ENCODE results near the gene ADAMTS6.
"Not testable (repeated sequence)": the region's sequence is repeated elsewhere in the genome, so short reads cannot be mapped to it uniquely, and the experiment has no call there.

The ADAMTS6 gene

DNA sequence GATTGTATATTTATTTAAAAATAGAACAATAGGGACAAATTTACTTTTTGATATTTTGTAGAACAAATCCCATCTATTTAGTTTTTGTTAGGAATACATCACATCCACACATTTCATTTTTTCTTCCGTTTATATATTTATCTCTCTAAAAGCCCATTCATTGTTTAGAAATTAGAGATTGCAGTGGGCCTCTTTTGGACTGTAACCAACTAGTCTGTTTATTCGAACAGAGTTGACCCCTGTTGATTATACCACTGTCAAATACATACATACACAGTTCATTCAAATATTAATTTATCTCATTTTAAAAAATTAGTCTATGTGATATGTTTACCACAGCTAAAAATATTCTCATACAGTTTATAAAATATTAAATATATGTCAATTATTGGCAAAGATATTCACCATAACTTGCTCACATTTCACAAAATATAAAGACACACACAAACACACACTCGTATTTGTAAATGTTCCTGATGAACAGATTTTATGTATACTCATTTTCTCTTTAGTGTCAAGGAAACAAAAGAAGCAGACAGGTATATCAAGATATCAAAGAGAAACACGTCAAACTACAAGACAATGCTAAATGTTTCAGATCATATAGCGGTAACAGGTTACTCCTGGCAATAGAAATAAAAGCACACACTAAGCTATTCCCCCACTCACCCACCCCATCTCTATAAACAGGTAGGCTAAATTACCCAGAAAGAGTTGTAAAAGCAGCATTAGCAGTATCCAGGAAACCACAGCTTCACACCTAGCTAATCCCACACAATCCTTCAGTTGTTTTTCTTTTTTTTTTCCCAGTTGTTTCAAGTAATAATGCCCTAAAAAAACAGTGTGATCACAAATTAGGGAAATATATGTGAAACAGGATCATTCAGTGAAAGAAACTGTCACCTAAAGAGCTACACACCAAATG, 283.9 kb downstream of the ADAMTS6 start:
- no peak overlapping the region for H3K9ac ChIP-seq (ENCODE audit: low read depth, low read length)
- no peaks in the 10 kb centered on the region for H3K36me3 ChIP-seq (ENCODE audit: insufficient read depth, low read length)
- no peaks in the 10 kb centered on the region for H3K9me3 ChIP-seq (ENCODE audit: insufficient read depth, low read depth, low read length)
- H3K4me3 ChIP-seq (ENCODE audit: low read length): no peak overlapping the region
- WGBS: 92% methylated on average over 5 of the region's 5 CpGs
- no peak overlapping the region for H3K27ac ChIP-seq (ENCODE audit: low read depth, low read length)
- H3K4me1 ChIP-seq (ENCODE audit: insufficient read depth, low read length): no peaks in the 10 kb centered on the region; the same call in 1 of the 2 replicates
- H3K27me3 ChIP-seq (ENCODE audit: insufficient read depth, low read length): no peaks in the 10 kb centered on the region

DNA sequence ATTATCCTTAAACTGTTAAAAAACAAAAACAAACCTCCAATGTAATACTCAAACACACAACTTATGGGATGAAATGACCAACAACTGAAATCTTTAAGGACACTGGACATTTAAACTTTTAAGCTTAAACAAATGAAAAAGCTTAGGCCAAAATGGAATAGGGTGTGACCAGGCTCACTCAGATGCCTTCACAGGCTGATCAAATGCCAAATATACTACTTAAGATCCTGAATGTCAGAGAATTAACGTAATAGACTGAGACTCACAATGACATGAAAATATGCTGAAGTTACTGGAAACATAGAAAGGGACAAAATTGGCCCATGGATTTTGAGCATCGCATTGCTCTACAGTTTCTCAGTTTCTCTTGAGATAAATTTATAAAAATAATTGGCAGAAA, 286.8 kb downstream of the ADAMTS6 start:
- Histone ChIP-seq H3K9me3 (ENCODE audit: insufficient read depth, low read depth, low read length) (no peaks in the 10 kb centered on the region), H3K27me3 (ENCODE audit: insufficient read depth, low read length) (no peaks in the 10 kb centered on the region), H3K27ac (ENCODE audit: low read depth, low read length) (no peak overlapping the region), H3K4me1 (ENCODE audit: insufficient read depth, low read length) (no peaks in the 10 kb centered on the region; the same call in 1 of the 2 replicates), H3K9ac (ENCODE audit: low read depth, low read length) (no peak overlapping the region), H3K36me3 (ENCODE audit: insufficient read depth, low read length) (no peaks in the 10 kb centered on the region), H3K4me3 (ENCODE audit: low read length) (no peak overlapping the region)
- 95% methylated on average over 2 of the region's 2 CpGs for whole genome bisulfite sequencing

DNA sequence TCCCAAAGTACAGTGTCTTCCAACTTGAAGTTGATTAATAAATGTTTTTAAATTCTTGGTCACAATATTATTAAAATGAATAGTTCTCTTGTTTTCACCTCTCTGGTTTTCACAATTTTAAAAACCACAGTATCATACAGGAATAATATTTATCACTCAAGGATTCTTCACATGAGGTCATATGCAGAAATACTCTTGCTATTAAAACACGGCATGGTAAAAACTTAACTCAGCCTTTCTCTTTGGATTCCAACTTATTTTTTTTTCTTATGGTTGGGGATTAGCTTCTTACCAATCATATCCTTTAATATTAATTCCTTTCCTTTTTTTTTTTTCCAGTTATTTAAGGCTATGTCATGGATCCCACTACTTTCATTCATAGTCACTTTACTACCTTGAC, 289.4 kb downstream of the ADAMTS6 start:
- WGBS: 100% methylated on average over 1 of the region's 1 CpG
- Histone ChIP-seq H3K4me3 (ENCODE audit: low read length) (no peak overlapping the region), H3K27me3 (ENCODE audit: insufficient read depth, low read length) (no peaks in the 10 kb centered on the region), H3K4me1 (ENCODE audit: insufficient read depth, low read length) (no peaks in the 10 kb centered on the region), H3K27ac (ENCODE audit: low read depth, low read length) (no peak overlapping the region), H3K36me3 (ENCODE audit: insufficient read depth, low read length) (no peaks in the 10 kb centered on the region), H3K9ac (ENCODE audit: low read depth, low read length) (no peak overlapping the region), H3K9me3 (ENCODE audit: insufficient read depth, low read depth, low read length) (no peaks in the 10 kb centered on the region)

DNA sequence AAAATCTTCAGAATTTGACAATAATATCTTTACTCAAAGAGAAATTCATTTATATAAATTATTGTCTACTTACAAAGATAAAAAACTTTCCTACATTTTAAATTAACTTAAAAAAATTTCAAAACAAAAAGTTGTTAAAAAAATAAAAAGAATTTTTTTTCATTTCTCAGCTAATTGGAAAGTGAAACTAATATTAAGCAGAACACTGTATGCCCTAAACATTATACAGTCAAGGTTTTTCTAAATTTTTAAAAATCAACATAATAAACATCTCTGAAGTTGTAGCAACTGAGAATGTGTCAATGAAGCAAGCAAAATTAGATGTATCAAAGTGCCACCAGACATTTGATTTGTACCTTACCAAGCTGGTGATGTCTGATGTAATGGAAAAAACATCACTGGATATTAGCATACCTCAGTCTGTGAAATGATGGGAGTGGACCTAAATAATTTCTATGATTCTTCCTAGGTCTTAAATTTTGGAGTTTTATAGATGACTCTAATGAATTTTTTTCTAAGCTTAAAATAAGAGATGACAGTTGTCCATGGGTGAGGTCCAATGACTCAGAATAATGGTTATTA, 290.1 kb downstream of the ADAMTS6 start:
- H3K27me3 ChIP-seq (ENCODE audit: insufficient read depth, low read length): no peaks in the 10 kb centered on the region
- no peaks in the 10 kb centered on the region for H3K36me3 ChIP-seq (ENCODE audit: insufficient read depth, low read length)
- no peaks in the 10 kb centered on the region for H3K9me3 ChIP-seq (ENCODE audit: insufficient read depth, low read depth, low read length)
- H3K9ac ChIP-seq (ENCODE audit: low read depth, low read length): no peak overlapping the region
- no peak overlapping the region for H3K27ac ChIP-seq (ENCODE audit: low read depth, low read length)
- no peak overlapping the region for H3K4me3 ChIP-seq (ENCODE audit: low read length)
- H3K4me1 ChIP-seq (ENCODE audit: insufficient read depth, low read length): no peaks in the 10 kb centered on the region

DNA sequence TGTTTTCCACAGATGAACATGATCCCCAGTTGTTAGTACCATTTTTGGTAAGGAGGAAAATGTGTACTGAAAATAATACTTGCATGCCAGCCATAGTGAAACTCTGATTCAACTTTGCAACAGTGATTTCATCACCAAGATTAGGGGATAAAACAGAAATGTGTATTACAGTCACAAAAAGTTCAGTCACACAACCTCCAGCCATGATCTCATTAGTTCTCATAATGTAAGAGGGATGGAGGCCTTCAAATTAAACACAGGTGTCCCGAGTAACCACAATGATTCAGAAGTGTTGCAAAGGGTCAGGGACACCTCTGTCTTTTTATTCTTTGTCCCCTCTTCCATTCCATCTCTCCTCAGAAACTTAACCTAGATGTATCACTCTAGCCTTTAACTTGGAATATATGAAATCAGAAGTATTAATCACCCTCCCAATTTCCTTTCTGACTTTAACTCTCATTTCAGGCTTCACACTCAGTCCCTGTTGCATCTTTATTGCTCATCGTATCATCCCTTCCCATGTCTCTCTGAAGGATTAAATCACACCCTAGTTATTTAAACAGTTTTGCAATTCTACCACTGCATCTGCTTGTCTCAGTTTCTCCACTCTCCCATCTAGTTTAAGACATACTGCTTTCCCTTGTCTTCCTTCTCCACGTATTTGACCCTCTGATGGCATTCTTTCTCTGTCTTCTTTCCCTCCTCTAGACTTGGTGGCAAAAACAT, 291.2 kb downstream of the ADAMTS6 start:
- H3K27ac ChIP-seq (ENCODE audit: low read depth, low read length): no peak overlapping the region
- 86% methylated on average over 3 of the region's 3 CpGs for WGBS
- H3K9me3 ChIP-seq (ENCODE audit: insufficient read depth, low read depth, low read length): no peaks in the 10 kb centered on the region
- H3K4me1 ChIP-seq (ENCODE audit: insufficient read depth, low read length): no peaks in the 10 kb centered on the region
- no peaks in the 10 kb centered on the region for H3K36me3 ChIP-seq (ENCODE audit: insufficient read depth, low read length)
- no peak overlapping the region for H3K9ac ChIP-seq (ENCODE audit: low read depth, low read length)
- no peaks in the 10 kb centered on the region for H3K27me3 ChIP-seq (ENCODE audit: insufficient read depth, low read length)
- no peak overlapping the region for H3K4me3 ChIP-seq (ENCODE audit: low read length)

DNA sequence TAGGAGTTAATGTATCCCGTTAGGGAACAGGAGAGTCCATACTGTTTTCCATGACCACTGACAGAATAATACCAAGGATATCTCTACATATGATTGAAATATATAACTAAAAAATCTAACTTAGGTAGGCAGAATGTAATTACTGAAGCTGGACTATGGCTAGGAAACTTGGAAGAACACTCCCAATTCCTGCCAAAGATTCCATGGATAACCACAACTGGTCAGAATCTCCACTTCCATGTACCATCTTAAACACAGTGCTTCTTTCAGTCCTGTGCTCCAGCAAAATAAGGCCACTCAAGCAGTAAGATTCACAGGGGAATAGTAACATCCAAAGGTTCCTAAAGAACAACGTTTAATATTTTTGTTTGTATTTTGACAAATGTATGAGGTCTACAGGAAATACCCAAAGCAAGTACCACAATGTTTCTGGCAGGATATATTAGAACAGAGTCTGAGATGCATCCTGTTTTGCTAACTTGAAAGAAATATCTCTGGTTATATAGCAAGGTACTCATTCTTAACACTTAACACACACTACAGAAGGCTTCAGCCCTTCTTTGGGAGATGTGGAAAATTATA, 295.0 kb downstream of the ADAMTS6 start:
- H3K27me3 ChIP-seq (ENCODE audit: insufficient read depth, low read length): no peaks in the 10 kb centered on the region
- peaks cover 12% of the 10 kb centered on the region; the same call in 1 of the 2 replicates for H3K4me1 ChIP-seq (ENCODE audit: insufficient read depth, low read length)
- H3K9me3 ChIP-seq (ENCODE audit: insufficient read depth, low read depth, low read length): no peaks in the 10 kb centered on the region
- H3K4me3 ChIP-seq (ENCODE audit: low read length): no peak overlapping the region
- no peaks in the 10 kb centered on the region for H3K36me3 ChIP-seq (ENCODE audit: insufficient read depth, low read length)
- H3K27ac ChIP-seq (ENCODE audit: low read depth, low read length): no peak overlapping the region
- no peak overlapping the region for H3K9ac ChIP-seq (ENCODE audit: low read depth, low read length)
- 100% methylated on average over 1 of the region's 2 CpGs for WGBS

DNA sequence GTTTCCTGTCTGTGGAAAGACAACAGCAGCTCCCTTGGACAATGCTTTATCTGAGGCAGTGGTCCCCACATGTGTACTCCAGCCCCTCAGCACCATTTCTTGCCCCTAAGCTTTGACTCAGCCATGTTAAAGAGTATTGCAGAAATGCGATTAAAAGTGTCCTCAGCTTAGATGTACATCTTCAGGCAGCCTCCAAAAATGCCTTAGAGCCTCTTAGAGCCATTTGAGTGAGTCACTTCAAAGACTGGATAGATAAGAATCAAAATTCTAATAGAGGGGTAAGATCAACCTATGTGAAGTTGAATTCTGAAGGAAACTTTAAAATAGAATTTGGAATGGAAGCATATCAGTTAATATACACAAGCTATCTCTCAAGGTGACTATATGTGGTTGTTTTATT, 296.3 kb downstream of the ADAMTS6 start:
- no peak overlapping the region for H3K9ac ChIP-seq (ENCODE audit: low read depth, low read length)
- H3K4me1 ChIP-seq (ENCODE audit: insufficient read depth, low read length): peaks cover 12% of the 10 kb centered on the region; the same call in 1 of the 2 replicates
- no peaks in the 10 kb centered on the region for H3K9me3 ChIP-seq (ENCODE audit: insufficient read depth, low read depth, low read length)
- H3K27ac ChIP-seq (ENCODE audit: low read depth, low read length): no peak overlapping the region
- no peak overlapping the region for H3K4me3 ChIP-seq (ENCODE audit: low read length)
- H3K27me3 ChIP-seq (ENCODE audit: insufficient read depth, low read length): no peaks in the 10 kb centered on the region
- no peaks in the 10 kb centered on the region for H3K36me3 ChIP-seq (ENCODE audit: insufficient read depth, low read length)
- 100% methylated on average over 1 of the region's 1 CpG for WGBS

DNA sequence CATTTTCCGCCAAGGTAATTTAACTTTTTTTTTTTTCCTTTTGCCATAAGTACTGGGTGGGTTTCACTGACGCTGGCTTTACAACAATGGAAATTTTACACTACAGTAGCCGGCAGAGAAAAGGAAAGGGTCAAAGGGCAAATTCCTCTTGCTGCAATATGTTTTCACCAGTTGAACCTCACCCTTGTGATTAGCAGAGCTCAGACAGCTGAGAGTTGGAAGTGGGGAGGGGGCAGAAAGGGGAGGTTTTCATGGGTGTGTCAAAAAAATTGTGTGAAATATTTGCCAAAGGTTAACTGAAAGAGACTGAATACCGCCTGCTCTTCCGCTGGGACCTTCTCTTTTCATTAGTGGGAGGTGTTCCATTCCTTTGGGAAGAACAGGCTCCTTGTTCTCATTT, 296.9 kb downstream of the ADAMTS6 start:
- no peak overlapping the region for H3K9ac ChIP-seq (ENCODE audit: low read depth, low read length)
- no peaks in the 10 kb centered on the region for H3K27me3 ChIP-seq (ENCODE audit: insufficient read depth, low read length)
- H3K4me3 ChIP-seq (ENCODE audit: low read length): no peak overlapping the region
- H3K4me1 ChIP-seq (ENCODE audit: insufficient read depth, low read length): peaks cover 12% of the 10 kb centered on the region; the same call in 1 of the 2 replicates
- no peak overlapping the region for H3K27ac ChIP-seq (ENCODE audit: low read depth, low read length)
- no peaks in the 10 kb centered on the region for H3K36me3 ChIP-seq (ENCODE audit: insufficient read depth, low read length)
- WGBS: 68% methylated on average over 5 of the region's 5 CpGs
- H3K9me3 ChIP-seq (ENCODE audit: insufficient read depth, low read depth, low read length): no peaks in the 10 kb centered on the region

DNA sequence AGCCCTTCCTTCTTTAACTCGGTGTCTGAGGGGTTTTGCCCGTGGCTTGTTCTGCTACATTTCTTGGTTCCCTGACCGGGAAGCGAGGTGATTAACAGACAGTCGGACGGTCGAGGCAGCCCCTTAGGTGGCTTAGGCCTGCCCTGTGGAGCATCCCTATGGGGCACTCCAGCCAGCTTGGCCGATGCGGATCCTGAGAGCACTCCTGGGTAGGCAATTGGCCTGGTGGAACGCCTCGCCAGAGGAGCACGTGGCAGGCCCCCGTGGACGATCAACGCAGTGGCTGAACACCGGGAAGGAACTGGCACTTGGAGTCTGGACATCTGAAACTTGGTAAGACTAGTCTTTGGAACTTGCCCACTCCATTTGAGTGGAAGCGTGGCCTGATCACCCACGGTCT, 307.5 kb downstream of the ADAMTS6 start:
- not testable (repeated sequence) for H3K36me3 ChIP-seq (ENCODE audit: insufficient read depth, low read length); H3K9me3 ChIP-seq (ENCODE audit: insufficient read depth, low read depth, low read length); H3K4me3 ChIP-seq (ENCODE audit: low read length); H3K9ac ChIP-seq (ENCODE audit: low read depth, low read length); H3K27me3 ChIP-seq (ENCODE audit: insufficient read depth, low read length); H3K27ac ChIP-seq (ENCODE audit: low read depth, low read length); H3K4me1 ChIP-seq (ENCODE audit: insufficient read depth, low read length)
- WGBS: 97% methylated on average over 18 of the region's 18 CpGs

DNA sequence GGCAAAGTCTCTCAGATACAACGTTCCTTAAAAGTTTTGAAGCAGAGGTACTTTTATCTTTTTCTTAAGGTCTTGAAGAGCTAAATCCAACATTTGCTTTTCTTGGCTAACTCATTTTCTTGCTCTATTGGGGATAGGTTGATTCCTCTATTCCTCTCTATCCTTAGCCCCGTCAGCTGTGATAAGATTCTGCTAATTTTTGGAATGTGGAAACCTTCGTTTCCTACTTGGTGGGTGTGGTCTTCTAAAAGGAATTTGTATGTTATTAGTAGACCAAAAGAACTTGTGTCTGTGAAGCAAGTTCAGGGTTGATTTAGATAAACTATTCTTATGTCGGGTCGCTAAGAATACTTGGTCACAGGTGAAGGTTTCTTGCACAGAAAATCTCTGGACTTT, 308.6 kb downstream of the ADAMTS6 start:
- H3K4me3 ChIP-seq (ENCODE audit: low read length): no peak overlapping the region
- H3K9ac ChIP-seq (ENCODE audit: low read depth, low read length): no peak overlapping the region
- no peaks in the 10 kb centered on the region; the same call in 1 of the 2 replicates for H3K36me3 ChIP-seq (ENCODE audit: insufficient read depth, low read length)
- 95% methylated on average over 4 of the region's 5 CpGs for WGBS
- H3K27me3 ChIP-seq (ENCODE audit: insufficient read depth, low read length): no peaks in the 10 kb centered on the region
- H3K27ac ChIP-seq (ENCODE audit: low read depth, low read length): no peak overlapping the region
- H3K9me3 ChIP-seq (ENCODE audit: insufficient read depth, low read depth, low read length): 0 out of 2 replicates have a peak, but pooled peaks cover 3% of the 10 kb centered on the region
- H3K4me1 ChIP-seq (ENCODE audit: insufficient read depth, low read length): no peaks in the 10 kb centered on the region

All from HUES64 (cell line).